SJCRH30 (cell line): Measurements from ENCODE around the gene B4GALT4. TPM values are rescaled to one million over a fixed set of nuclear protein-coding genes. Genes with fewer than 3 reads are reported as not detected.
"Not testable (repeated sequence)": the region's sequence is repeated elsewhere in the genome, so short reads cannot be mapped to it uniquely, and the experiment has no call there.

Experiments used
- DNase-seq, 2 experiments: peaks; one replicate each; pipeline ENCODE4 v3.0.0-alpha.2; 2015 to 2020
- H3K27ac ChIP-seq: fragments of 250-450 bp; sonication (Bioruptor Pico); 2 replicates; pipeline ENCODE4 v1.5.1; 2020; ENCODE audit warnings: mild to moderate bottlenecking, moderate library complexity
- H3K27me3 ChIP-seq: fragments of 250-450 bp; sonication (Bioruptor Pico); 2 replicates; pipeline ENCODE4 v1.5.1; 2020; ENCODE audit warnings: mild to moderate bottlenecking, moderate library complexity
- H3K36me3 ChIP-seq: fragments of 250-450 bp; sonication (Bioruptor Pico); 2 replicates; pipeline ENCODE4 v1.5.1; 2020; ENCODE audit warnings: mild to moderate bottlenecking, moderate library complexity
- H3K4me1 ChIP-seq: fragments of 250-450 bp; sonication (Bioruptor Pico); 2 replicates; pipeline ENCODE4 v1.5.1; 2020; ENCODE audit warnings: mild to moderate bottlenecking, moderate library complexity
- H3K4me3 ChIP-seq: fragments of 250-450 bp; sonication (Bioruptor Pico); 2 replicates; pipeline ENCODE4 v1.5.1; 2020; ENCODE audit warnings: mild to moderate bottlenecking, moderate library complexity
- H3K9me3 ChIP-seq: fragments of 250-450 bp; sonication (Bioruptor Pico); replicated peaks from 2 replicates; pipeline ENCODE4 v1.5.1; 2020; ENCODE audit warnings: mild to moderate bottlenecking, moderate library complexity
- total RNA-seq: library from RNA; depleted of rRNA; stranded (reverse); fragments of >200 nt; shearing (Covaris generic); gene quantifications from 2 replicates; pipeline ENCODE4 v1.2.3, GENCODE V29; 2014; rRNA removed

B4GALT4 gene, protein sequence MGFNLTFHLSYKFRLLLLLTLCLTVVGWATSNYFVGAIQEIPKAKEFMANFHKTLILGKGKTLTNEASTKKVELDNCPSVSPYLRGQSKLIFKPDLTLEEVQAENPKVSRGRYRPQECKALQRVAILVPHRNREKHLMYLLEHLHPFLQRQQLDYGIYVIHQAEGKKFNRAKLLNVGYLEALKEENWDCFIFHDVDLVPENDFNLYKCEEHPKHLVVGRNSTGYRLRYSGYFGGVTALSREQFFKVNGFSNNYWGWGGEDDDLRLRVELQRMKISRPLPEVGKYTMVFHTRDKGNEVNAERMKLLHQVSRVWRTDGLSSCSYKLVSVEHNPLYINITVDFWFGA
- total RNA-seq, result 17.2 and 19.2 TPM in 2 replicates

DNA sequence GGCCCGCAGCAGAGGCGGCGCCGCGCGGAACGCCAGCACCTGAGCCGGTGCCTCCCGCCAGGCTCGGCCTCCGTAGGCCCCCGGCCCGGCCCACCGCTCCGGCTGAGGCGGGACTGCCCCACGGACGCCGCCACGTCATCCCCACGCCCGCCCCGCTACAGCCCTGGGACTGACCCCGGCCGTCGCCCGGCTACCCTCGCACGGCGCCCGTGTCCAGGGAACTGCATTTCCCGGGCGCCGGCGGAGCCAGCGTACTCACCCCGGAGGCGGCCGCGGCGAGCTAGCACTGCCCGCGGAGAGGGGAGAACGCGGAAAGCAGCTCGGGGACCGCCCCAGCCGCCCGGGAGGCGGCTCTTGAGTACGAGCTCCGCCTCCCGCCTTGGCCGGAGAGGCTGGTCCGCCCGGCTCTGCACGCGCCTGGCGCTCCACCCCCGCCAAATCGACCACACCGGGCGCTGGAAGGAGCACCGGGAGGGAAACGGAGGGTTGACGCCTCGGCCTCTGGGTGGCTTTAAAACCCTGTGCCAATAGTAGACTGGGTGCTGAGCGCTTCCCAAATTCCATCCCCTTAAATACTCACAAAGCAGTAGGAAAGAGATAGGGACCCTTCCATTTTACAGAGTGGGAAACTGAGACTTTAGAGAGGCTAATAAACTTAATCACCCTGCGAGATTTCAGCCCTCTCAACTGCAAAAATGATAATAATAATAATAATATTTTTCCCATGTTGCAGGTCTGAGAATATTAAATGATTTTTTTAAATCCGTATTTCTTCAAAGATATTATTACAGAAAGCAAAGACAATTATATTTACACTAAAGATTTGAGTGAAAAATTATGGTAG, at the start of gene B4GALT4:
Gene B4GALT4 (minus strand): TSS at position 288 of the 844 bp plus-strand sequence. CDS start 10,779 bp downstream, outside the sequence.
- Histone ChIP-seq H3K4me1 (peaks cover 5% of the 10 kb centered on the region; the same call in 1 of the 2 replicates), H3K36me3 (peaks cover 6% of the 10 kb centered on the region), H3K4me3 (peak within 1 kb of the TSS; percentile 83), H3K27me3 (no peaks in the 10 kb centered on the region), H3K9me3 (no peaks in the 10 kb centered on the region), H3K27ac (peak within 1 kb of the TSS; percentile 52)
- DNase-seq, result peak; percentile 87 to 90

DNA sequence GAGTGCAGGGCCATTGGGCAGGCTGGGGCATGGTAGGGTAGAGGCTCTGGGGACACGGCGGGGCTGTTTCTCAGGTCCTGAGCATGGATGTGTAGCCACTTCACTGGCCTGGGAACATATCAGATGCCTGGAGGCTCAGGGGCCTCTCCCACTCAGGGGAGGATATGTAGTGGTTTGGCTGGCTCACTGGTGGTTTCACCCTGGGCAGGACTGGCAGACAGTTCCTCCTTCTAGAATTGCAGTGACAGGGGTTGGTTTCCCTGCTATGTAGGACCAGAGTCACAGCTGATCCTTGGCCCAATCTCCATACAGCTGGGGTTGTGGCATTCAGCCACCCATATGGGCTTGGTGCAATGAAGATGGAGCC, 48.7 kb upstream of the B4GALT4 start:
- Histone ChIP-seq H3K36me3 (no peaks in the 10 kb centered on the region), H3K9me3 (peaks cover 8% of the 10 kb centered on the region; the same call in 1 of the 2 replicates), H3K27ac (no peak overlapping the region), H3K27me3 (no peaks in the 10 kb centered on the region), H3K4me3 (no peak overlapping the region), H3K4me1 (peaks cover 11% of the 10 kb centered on the region)
- DNase-seq, result no peak

DNA sequence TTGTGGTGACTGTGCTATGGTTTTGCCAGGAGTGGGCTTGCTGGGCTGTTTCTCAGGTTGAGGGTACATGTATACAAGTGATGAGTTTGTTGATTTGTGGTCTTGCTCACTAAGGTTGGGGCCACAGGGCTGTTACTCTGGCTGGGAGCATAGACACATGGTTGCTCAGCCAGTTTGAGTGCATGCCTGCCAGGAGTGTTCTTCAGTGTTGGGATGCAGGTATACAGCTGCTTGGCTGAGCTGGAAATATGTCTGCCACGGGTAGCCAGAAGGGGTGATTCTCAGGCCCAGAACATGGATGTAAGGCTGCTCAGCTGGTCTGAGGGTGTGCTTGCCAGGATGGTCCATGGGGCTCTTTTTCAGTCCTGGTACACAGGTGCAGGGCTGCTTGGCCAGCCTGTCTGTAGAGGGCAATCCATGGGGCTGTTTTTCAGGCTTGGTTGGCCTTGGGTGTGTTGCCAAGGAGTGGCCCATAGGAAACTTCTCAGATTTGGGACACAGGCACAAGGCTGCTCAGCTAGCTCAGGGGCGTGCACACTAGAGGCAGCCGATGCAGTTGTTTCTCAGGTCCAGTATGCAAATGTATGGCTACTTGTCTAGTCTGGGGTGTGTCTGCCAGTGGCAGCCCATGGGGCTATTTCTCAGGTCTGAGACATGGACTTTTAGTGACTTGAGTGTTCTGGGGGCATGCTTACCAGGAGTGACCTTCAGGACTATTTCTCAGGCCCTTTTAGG, 48.2 kb upstream of the B4GALT4 start:
- Histone ChIP-seq H3K27me3 (no peaks in the 10 kb centered on the region), H3K27ac (no peak overlapping the region), H3K36me3 (no peaks in the 10 kb centered on the region), H3K9me3 (peaks cover 8% of the 10 kb centered on the region), H3K4me3 (no peak overlapping the region), H3K4me1 (peaks cover 11% of the 10 kb centered on the region)
- DNase-seq, result no peak

GRCh38 chr3:119279584-119280243, 39.0 kb upstream of the B4GALT4 start:
- no peaks in the 10 kb centered on the region for H3K36me3 ChIP-seq
- peaks cover 6% of the 10 kb centered on the region; the same call in 1 of the 2 replicates for H3K9me3 ChIP-seq
- DNase-seq, result no peak
- no peaks in the 10 kb centered on the region for H3K27me3 ChIP-seq
- H3K4me3 ChIP-seq, result no peak overlapping the region
- no peaks in the 10 kb centered on the region for H3K4me1 ChIP-seq
- H3K27ac ChIP-seq, result no peak overlapping the region

- H3K36me3 ChIP-seq, result no peaks in the 10 kb centered on the region
- no peak overlapping the region for H3K4me3 ChIP-seq
- H3K4me1 ChIP-seq, result no peaks in the 10 kb centered on the region
- no peak overlapping the region for H3K27ac ChIP-seq
- H3K9me3 ChIP-seq, result peaks cover 6% of the 10 kb centered on the region; the same call in 1 of the 2 replicates
- no peak for DNase-seq
- no peaks in the 10 kb centered on the region for H3K27me3 ChIP-seq
These were observed 38.5 kb upstream of the B4GALT4 start for GRCh38 chr3:119279101-119279554.

DNA sequence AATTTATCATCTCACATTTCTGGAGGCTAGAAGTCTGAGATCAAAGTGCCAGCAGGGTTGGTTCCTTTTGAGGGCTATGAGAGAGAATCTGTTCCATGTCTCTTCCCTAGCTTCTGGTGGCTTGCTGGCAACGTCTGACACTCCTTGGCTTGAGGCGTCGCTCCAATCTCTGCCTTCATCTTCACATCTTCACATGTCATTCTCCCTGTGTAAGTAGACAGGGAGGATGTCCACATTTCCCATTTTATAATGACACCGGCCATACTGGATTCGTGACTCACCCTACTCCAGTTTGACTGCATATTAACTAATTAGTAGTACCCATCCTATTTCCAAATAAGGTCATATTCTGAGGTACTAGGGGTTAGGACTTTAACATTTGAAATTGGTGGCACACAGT, 36.0 kb upstream of the B4GALT4 start:
- Histone ChIP-seq H3K36me3 (no peaks in the 10 kb centered on the region), H3K4me3 (no peak overlapping the region), H3K9me3 (no peaks in the 10 kb centered on the region; the same call in 1 of the 2 replicates), H3K4me1 (no peaks in the 10 kb centered on the region), H3K27me3 (no peaks in the 10 kb centered on the region), H3K27ac (no peak overlapping the region)
- DNase-seq, result no peak

DNA sequence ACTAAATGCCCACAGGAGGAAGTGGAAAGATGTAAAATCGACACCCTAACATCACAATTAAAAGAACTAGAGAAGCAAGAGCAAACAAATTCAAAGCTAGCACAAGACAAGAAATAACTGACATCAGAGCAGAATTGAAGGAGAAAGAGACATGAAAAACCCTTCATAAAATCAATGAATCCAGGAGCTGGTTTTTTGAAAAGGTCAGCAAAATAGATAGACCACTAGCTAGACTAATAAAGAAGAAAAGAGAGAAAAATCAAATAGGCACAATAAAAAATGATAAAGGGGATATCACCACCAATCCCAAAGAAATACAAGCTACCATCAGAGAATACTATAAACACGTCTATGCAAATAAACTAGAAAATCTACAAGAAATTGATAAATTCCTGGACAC, 29.5 kb upstream of the B4GALT4 start:
- H3K27me3 ChIP-seq, H3K27ac ChIP-seq, H3K4me1 ChIP-seq, H3K9me3 ChIP-seq, DNase-seq, H3K36me3 ChIP-seq, H3K4me3 ChIP-seq: not testable (repeated sequence)

- no peak overlapping the region for H3K4me3 ChIP-seq
- H3K9me3 ChIP-seq, result no peaks in the 10 kb centered on the region; the same call in 1 of the 2 replicates
- no peaks in the 10 kb centered on the region for H3K27me3 ChIP-seq
- H3K27ac ChIP-seq, result no peak overlapping the region
- H3K4me1 ChIP-seq, result peaks cover 15% of the 10 kb centered on the region
- no peak for DNase-seq
- no peaks in the 10 kb centered on the region for H3K36me3 ChIP-seq
These were observed 20.4 kb upstream of the B4GALT4 start for GRCh38 chr3:119261055-119261454.

DNA sequence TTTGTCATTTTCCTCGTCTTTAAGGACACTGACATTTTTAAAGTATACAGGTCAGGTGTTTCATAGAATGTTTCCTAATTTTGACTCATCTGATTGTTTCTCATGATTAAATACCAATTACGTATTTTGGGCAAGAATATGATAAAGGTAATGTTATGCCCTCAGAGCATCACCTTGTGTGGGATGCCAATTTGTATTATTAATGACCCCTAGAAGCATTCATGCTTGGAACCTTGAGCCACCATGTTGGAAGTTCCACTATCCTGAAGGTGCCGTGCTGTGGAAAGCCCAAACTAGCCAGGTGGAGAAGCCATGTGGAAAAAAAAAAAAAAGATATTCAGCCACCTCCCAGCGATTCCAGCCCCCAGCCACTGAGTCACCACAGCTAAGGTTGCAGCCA, 19.1 kb upstream of the B4GALT4 start:
- no peak overlapping the region for H3K4me3 ChIP-seq
- H3K27me3 ChIP-seq, result no peaks in the 10 kb centered on the region
- DNase-seq, result no peak
- no peaks in the 10 kb centered on the region for H3K36me3 ChIP-seq
- H3K4me1 ChIP-seq, result peaks cover 13% of the 10 kb centered on the region
- no peaks in the 10 kb centered on the region; the same call in 1 of the 2 replicates for H3K9me3 ChIP-seq
- no peak overlapping the region for H3K27ac ChIP-seq

GRCh38 chr3:119258915-119259314, 18.2 kb upstream of the B4GALT4 start:
- peak in 1 of 2 experiments; percentile 27 for DNase-seq
- H3K9me3 ChIP-seq, result no peaks in the 10 kb centered on the region; the same call in 1 of the 2 replicates
- no peak overlapping the region for H3K4me3 ChIP-seq
- H3K36me3 ChIP-seq, result no peaks in the 10 kb centered on the region
- H3K27ac ChIP-seq, result no peak overlapping the region
- H3K27me3 ChIP-seq, result no peaks in the 10 kb centered on the region
- H3K4me1 ChIP-seq, result peaks cover 13% of the 10 kb centered on the region

- Histone ChIP-seq H3K27ac (no peak overlapping the region), H3K27me3 (no peaks in the 10 kb centered on the region), H3K4me1 (peaks cover 13% of the 10 kb centered on the region), H3K36me3 (no peaks in the 10 kb centered on the region), H3K4me3 (no peak overlapping the region), H3K9me3 (no peaks in the 10 kb centered on the region; the same call in 1 of the 2 replicates)
- DNase-seq, result peak in 1 of 2 experiments; percentile 31
These were observed 17.2 kb upstream of the B4GALT4 start for GRCh38 chr3:119257654-119258410.

GRCh38 chr3:119257111-119257510, 16.4 kb upstream of the B4GALT4 start:
- H3K9me3 ChIP-seq, result no peaks in the 10 kb centered on the region; the same call in 1 of the 2 replicates
- H3K36me3 ChIP-seq, result no peaks in the 10 kb centered on the region
- peaks cover 13% of the 10 kb centered on the region for H3K4me1 ChIP-seq
- no peaks in the 10 kb centered on the region for H3K27me3 ChIP-seq
- H3K27ac ChIP-seq, result no peak overlapping the region
- no peak for DNase-seq
- no peak overlapping the region for H3K4me3 ChIP-seq

GRCh38 chr3:119255214-119255613, 14.5 kb upstream of the B4GALT4 start:
- DNase-seq, result no peak
- H3K4me3 ChIP-seq, result no peak overlapping the region
- no peaks in the 10 kb centered on the region for H3K27me3 ChIP-seq

More at GRCh38 chr3:119255214-119255613, 14.5 kb upstream of the B4GALT4 start:
- peaks cover 13% of the 10 kb centered on the region for H3K4me1 ChIP-seq
- no peaks in the 10 kb centered on the region for H3K36me3 ChIP-seq
- H3K9me3 ChIP-seq, result no peaks in the 10 kb centered on the region; the same call in 1 of the 2 replicates
- H3K27ac ChIP-seq, result no peak overlapping the region
